Measurements from ENCODE around the gene TRIM29. TPM values are rescaled to one million over a fixed set of nuclear protein-coding genes. Genes with fewer than 3 reads are reported as not detected.

Gene TRIM29
- total RNA-seq, 1 experiment from 2014 or later, result 2.1 TPM

DNA sequence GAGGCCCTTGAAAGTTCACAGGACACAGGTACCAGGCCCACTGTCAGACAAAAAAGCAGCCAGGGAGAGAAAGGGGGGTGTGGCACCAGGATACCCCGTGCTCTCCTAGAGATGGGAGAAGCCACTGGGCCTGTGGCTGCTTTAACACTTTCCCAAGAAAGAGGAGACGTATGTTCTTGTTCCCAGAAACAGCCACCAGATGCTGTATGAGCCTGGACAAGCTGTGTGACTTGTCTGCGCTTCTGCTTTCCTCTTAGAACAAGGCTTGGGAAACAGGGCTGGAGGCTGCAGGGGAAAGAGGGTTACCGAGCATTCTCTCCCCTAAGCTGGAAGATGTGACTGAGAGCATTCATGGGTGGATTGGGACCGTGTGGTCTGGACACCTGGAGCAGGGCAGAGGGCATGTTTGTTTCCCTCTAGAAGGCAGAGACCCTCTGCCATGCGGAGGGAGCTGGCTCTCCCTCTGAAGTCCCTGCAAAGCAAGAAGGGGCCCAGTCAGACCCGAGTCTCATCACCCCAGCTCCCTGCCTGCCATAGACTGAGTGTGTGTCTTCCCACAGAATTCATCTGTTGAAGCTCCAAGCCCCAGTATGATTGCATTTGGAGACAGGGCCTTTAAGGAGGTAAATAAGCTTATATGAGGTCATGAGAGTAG is 74.1 kb downstream of the TRIM29 start:
- CTCF ChIA-PET, result no interaction called here
- Mint-ChIP-seq H3K27me3 (ENCODE audit: unreplicated experiment) (peaks cover 82% of the 10 kb centered on the region), H3K36me3 (ENCODE audit: insufficient read depth, unreplicated experiment) (no peaks in the 10 kb centered on the region), H3K4me1 (ENCODE audit: low read depth, unreplicated experiment) (no peaks in the 10 kb centered on the region), H3K4me3 (ENCODE audit: low read depth, unreplicated experiment) (no peak overlapping the region), H3K27ac (ENCODE audit: unreplicated experiment) (no peak overlapping the region), H3K9me3 (ENCODE audit: low read depth, unreplicated experiment) (no peaks in the 10 kb centered on the region)
- DNase-seq, result no peak
- BruUV-seq (replicated peaks), result no TSS peak
- TF ChIP-seq, protein P1, sequence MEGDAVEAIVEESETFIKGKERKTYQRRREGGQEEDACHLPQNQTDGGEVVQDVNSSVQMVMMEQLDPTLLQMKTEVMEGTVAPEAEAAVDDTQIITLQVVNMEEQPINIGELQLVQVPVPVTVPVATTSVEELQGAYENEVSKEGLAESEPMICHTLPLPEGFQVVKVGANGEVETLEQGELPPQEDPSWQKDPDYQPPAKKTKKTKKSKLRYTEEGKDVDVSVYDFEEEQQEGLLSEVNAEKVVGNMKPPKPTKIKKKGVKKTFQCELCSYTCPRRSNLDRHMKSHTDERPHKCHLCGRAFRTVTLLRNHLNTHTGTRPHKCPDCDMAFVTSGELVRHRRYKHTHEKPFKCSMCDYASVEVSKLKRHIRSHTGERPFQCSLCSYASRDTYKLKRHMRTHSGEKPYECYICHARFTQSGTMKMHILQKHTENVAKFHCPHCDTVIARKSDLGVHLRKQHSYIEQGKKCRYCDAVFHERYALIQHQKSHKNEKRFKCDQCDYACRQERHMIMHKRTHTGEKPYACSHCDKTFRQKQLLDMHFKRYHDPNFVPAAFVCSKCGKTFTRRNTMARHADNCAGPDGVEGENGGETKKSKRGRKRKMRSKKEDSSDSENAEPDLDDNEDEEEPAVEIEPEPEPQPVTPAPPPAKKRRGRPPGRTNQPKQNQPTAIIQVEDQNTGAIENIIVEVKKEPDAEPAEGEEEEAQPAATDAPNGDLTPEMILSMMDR (IDR thresholded peaks at IDR 0.05; ENCODE audit: unreplicated experiment), result no peak
- intact Hi-C loops (cut with micrococcal nuclease; ENCODE audit: unreplicated experiment), result no loop called here

DNA sequence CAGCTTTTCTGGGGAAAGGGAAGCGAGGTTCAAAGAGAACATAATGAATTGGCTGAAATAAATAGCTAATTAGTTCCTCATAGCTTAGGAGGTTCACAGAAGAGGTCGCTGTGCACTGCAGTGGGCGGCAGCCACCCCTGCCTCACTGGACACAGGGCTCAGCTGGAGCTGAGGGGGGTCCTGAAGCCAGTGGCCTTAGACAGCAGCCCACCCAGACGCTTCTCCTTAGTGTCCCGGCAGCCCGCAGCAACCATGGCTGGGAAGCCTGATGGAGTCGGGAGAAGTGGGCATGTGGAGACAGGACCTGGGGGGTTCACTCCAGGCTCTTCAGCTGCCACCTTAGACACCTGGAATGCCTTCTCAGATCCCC is 75.4 kb downstream of the TRIM29 start:
- H3K4me3 Mint-ChIP-seq (ENCODE audit: low read depth, unreplicated experiment), result no peak overlapping the region
- no peaks in the 10 kb centered on the region for H3K4me1 Mint-ChIP-seq (ENCODE audit: low read depth, unreplicated experiment)
- H3K27ac Mint-ChIP-seq (ENCODE audit: unreplicated experiment), result no peak overlapping the region
- no peak for DNase-seq
- TF ChIP-seq, protein P1 (IDR thresholded peaks at IDR 0.05; ENCODE audit: unreplicated experiment), result no peak
- H3K27me3 Mint-ChIP-seq (ENCODE audit: unreplicated experiment), result peaks cover 82% of the 10 kb centered on the region
- no peaks in the 10 kb centered on the region for H3K36me3 Mint-ChIP-seq (ENCODE audit: insufficient read depth, unreplicated experiment)
- no TSS peak for BruUV-seq (replicated peaks)
- intact Hi-C loops (cut with micrococcal nuclease; ENCODE audit: unreplicated experiment), result no loop called here
- CTCF ChIA-PET, result no interaction called here
- H3K9me3 Mint-ChIP-seq (ENCODE audit: low read depth, unreplicated experiment), result no peaks in the 10 kb centered on the region

DNA sequence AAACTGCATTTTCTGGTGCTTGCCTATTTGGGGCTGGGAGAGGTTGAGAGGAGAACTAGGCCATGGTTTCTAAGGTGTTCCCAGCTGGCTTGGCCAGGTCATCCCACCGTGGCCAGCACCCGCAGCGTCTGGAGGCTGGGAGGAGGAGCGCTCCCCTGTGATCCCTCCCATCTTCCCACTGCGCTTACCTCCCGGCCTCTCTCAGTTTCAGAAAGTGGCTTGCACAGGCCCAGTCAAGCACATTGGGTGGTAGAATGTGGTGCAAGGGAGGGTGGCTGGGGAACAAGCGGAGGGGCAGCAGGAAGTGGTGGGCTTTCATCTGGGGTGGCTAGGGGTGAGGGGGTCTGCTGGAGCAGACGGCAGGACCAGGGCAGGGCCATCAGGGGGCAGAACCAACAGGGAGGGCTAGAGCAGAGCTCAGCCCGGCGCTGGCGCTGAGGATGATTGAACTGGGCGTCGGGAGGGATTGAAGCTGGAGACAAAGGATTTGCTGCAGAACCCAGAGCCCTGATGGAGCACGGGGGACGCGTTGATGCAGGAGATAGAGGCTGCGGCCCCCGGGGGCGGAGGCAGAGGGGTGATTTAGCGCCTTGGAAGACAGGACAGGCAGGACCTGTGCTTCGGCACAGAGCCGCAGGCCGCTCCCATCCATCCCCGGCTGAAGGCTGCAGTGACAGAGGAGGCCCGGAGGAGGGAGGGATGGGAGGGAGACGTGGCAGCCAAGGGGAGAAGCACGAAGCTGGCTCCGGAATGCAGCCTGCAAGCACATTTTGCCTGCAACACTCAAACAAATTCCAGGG is 76.0 kb downstream of the TRIM29 start:
- H3K4me3 Mint-ChIP-seq (ENCODE audit: low read depth, unreplicated experiment), result no peak overlapping the region
- CTCF ChIA-PET, result no interaction called here
- intact Hi-C loops (cut with micrococcal nuclease; ENCODE audit: unreplicated experiment), result no loop called here
- DNase-seq, result no peak
- TF ChIP-seq, protein P1 (IDR thresholded peaks at IDR 0.05; ENCODE audit: unreplicated experiment), result no peak
- peaks cover 82% of the 10 kb centered on the region for H3K27me3 Mint-ChIP-seq (ENCODE audit: unreplicated experiment)
- H3K4me1 Mint-ChIP-seq (ENCODE audit: low read depth, unreplicated experiment), result no peaks in the 10 kb centered on the region
- H3K27ac Mint-ChIP-seq (ENCODE audit: unreplicated experiment), result no peak overlapping the region
- no TSS peak for BruUV-seq (replicated peaks)
- no peaks in the 10 kb centered on the region for H3K36me3 Mint-ChIP-seq (ENCODE audit: insufficient read depth, unreplicated experiment)
- no peaks in the 10 kb centered on the region for H3K9me3 Mint-ChIP-seq (ENCODE audit: low read depth, unreplicated experiment)

Other genes with a start within 250 kb of the TRIM29 start
- 11.3 and 11.6 TPM in 2 replicates for gene OAF, start 72.9 kb upstream of the TRIM29 start, total RNA-seq (2022)
- gene POU2F3, start 102.0 kb upstream of the TRIM29 start, total RNA-seq (2022), result 2.6 and 3.3 TPM in 2 replicates
- 4.9 and 5.9 TPM in 2 replicates for gene TLCD5, start 187.2 kb upstream of the TRIM29 start, total RNA-seq (2022)
- 50.0 and 55.2 TPM in 2 replicates for gene ARHGEF12, start 198.3 kb upstream of the TRIM29 start, total RNA-seq (2022)